Lower leg skin (tissue), 4 donors: Measurements from ENCODE around the gene CNMD. TPM values are rescaled to one million over a fixed set of nuclear protein-coding genes. Genes with fewer than 3 reads are reported as not detected.

Experiments used
- DNase-seq, 2 donors: peaks; one replicate each; pipeline ENCODE4 v3.0.0-alpha.2; 2019; ENCODE audit warnings: low spot score in 2 of 2
- H3K4me3 ChIP-seq: fragments of 200-600 bp; sonication (generic); 2 replicates; pipeline ENCODE4 v1.5.1; 2017; ENCODE audit warnings: mild to moderate bottlenecking, low read depth; ENCODE audit not compliant: poor library complexity, severe bottlenecking
- CTCF ChIP-seq, 3 donors: fragments of 450-650 bp; IDR thresholded peaks; one replicate each; pipeline ENCODE4 v1.5.1; 2016; ENCODE audit warnings: antibody characterized with exemption in 3 of 3, mild to moderate bottlenecking in 3 of 3, moderate library complexity in 2 of 3
- POLR2A ChIP-seq, 2 donors: fragments of 450-650 bp; IDR thresholded peaks; one replicate each; pipeline ENCODE4 v1.6.1; 2016 to 2017; ENCODE audit warnings: antibody characterized with exemption in 2 of 2, mild to moderate bottlenecking in 1 of 2, moderate library complexity in 1 of 2
- WGBS, 2 donors: methylation state at CpG; one replicate each; pipeline ENCODE4 v1.1.5; 2018; 5-methylcytosine and 5-hydroxymethylcytosine counted together
- intact Hi-C: fragments of 100-400 bp; cut with DNase I; formaldehyde crosslinking; loops from one replicate; pipeline ENCODE4 v1.15.0; 2023; ENCODE audit warnings: low total_unique reads
- total RNA-seq, 4 donors: library from RNA; depleted of rRNA; stranded (reverse); fragments of >200 nt; gene quantifications; one replicate each; pipeline ENCODE4 v1.1.0, GENCODE V29; 2016

CNMD gene
- total RNA-seq, 4 donors from 2014 or later = not detected

- intact Hi-C loops = no loop called here
- TF ChIP-seq POLR2A (IDR thresholded peaks at IDR 0.05) (no peak), CTCF (IDR thresholded peaks at IDR 0.05) (no peak)
- no peak overlapping the region for H3K4me3 ChIP-seq
- no peak for DNase-seq
- WGBS, 2 donors = 65 to 77% methylated on average over 3 of the region's 3 CpGs
Observed at GRCh38 chr13:52758114-52758513, 18.5 kb upstream of the CNMD start.

GRCh38 chr13:52751196-52751595 is 11.6 kb upstream of the CNMD start:
- TF ChIP-seq CTCF (IDR thresholded peaks at IDR 0.05) (no peak), POLR2A (IDR thresholded peaks at IDR 0.05) (no peak)
- DNase-seq = no peak
- no peak overlapping the region for H3K4me3 ChIP-seq
- intact Hi-C loops = no loop called here
- 64 to 65% methylated on average over 5 of the region's 5 CpGs for WGBS, 2 donors

DNA sequence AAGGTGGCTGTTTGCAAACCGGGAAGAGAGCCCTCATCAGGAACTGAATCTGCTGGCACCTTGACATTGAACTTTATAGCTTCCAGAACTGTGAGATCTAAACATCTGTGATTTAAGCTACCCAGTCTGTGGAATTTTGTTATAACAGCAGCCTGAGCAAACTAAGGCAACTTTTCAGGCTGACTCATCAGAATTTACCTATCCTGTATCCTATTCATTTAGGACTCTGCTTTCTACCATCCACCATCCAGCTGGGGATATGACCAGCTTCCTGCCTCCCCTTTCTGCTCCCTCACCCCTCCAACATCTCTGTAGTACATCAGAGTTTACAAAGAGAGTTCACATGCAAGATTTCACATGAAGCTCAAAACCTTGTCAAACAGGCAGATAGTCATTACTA is 11.1 kb upstream of the CNMD start:
- 55 to 76% methylated on average over 1 of the region's 1 CpG for WGBS, 2 donors
- intact Hi-C loops = no loop called here
- no peak for DNase-seq

DNA sequence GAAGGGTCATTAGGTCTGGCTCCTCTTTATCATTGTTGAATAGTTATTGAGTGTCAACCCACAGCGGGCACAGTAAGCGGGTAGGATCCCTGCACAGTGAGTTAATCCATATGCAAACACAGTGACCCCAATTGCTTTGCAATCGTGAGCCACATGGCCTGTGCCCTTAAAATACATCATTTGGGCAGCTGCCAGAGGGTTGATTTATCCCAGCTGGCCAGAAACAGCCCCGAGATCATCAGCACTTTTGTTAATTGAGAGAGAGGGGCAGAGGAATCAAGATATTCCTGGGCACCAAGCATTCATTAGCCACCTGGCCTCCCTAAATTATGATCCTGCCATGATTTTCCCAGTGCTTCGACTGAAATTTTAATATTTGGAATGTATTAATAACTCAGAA is 9.8 kb upstream of the CNMD start:
- intact Hi-C loops = no loop called here
- no peak for DNase-seq
- no peak for TF ChIP-seq POLR2A (IDR thresholded peaks at IDR 0.05)
- TF ChIP-seq CTCF (IDR thresholded peaks at IDR 0.05) = no peak
- WGBS, 2 donors = 51 to 62% methylated on average over 5 of the region's 5 CpGs
- no peak overlapping the region for H3K4me3 ChIP-seq

More for the DNA sequence above, 11.1 kb upstream of the CNMD start:
- TF ChIP-seq POLR2A (IDR thresholded peaks at IDR 0.05) = no peak
- no peak for TF ChIP-seq CTCF (IDR thresholded peaks at IDR 0.05)
- no peak overlapping the region for H3K4me3 ChIP-seq

DNA sequence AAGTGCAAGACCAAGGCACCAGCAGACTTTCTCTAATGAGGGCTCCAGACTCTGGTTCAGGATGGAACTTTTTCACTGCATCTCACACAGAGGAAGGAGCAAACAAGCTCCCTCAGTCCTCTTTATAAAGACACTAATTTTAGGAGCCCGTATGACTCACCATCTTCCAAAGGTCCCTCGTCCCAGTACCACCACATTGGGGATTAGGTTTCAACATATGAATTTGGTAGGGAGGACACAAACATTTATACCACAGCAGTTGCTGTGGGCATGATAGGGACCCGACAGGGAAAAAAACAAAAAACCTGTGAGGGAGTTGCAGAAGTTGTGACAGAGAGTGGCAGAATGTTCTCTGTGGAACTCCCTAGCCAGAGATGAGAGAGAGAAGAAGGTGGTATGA is 6.5 kb upstream of the CNMD start:
- intact Hi-C loops = no loop called here
- 77 to 80% methylated on average over 3 of the region's 3 CpGs for WGBS, 2 donors
- no peak overlapping the region for H3K4me3 ChIP-seq
- TF ChIP-seq CTCF (IDR thresholded peaks at IDR 0.05) = no peak
- TF ChIP-seq POLR2A (IDR thresholded peaks at IDR 0.05) = no peak
- DNase-seq = no peak

DNA sequence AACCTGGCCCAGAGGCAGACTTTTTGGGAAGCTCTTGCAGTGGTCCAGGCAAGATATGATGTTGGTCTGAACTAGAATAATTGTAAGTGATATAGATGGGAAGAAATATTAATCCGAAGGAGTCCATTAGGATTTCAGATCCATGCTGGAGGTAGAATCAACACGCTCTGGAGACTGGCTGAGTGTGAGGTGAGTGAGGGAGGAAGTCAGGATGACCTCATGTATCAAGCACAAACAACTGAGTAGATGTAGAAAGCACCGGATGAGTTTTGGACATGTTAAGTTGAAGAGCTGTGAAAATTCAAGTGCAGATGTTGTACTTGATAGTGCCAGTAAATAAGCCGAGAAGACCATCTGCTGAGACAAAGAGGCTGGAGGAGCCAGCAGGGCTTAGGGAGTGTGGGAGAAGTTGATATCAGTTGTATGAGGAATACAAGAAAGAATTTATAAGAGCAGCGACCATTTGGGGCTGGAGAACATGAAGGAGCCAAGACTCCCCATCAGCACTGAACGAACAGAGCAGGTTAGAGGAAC is 5.3 kb upstream of the CNMD start:
- TF ChIP-seq POLR2A (IDR thresholded peaks at IDR 0.05) (no peak), CTCF (IDR thresholded peaks at IDR 0.05) (no peak)
- intact Hi-C loops = no loop called here
- no peak overlapping the region for H3K4me3 ChIP-seq
- no peak for DNase-seq
- WGBS, 2 donors = 63 to 69% methylated on average over 6 of the region's 6 CpGs
